GM21526 (cell line): ENCODE measurements around the gene RITA1.

Experiments used
- ATAC-seq: cut with Tn5 transposase; IDR thresholded peaks from one replicate; pipeline ENCODE4 v1.9.1; 2021; ENCODE audit warnings: moderate library complexity; ENCODE audit not compliant: unreplicated experiment, low FRiP score

The RITA1 gene

DNA sequence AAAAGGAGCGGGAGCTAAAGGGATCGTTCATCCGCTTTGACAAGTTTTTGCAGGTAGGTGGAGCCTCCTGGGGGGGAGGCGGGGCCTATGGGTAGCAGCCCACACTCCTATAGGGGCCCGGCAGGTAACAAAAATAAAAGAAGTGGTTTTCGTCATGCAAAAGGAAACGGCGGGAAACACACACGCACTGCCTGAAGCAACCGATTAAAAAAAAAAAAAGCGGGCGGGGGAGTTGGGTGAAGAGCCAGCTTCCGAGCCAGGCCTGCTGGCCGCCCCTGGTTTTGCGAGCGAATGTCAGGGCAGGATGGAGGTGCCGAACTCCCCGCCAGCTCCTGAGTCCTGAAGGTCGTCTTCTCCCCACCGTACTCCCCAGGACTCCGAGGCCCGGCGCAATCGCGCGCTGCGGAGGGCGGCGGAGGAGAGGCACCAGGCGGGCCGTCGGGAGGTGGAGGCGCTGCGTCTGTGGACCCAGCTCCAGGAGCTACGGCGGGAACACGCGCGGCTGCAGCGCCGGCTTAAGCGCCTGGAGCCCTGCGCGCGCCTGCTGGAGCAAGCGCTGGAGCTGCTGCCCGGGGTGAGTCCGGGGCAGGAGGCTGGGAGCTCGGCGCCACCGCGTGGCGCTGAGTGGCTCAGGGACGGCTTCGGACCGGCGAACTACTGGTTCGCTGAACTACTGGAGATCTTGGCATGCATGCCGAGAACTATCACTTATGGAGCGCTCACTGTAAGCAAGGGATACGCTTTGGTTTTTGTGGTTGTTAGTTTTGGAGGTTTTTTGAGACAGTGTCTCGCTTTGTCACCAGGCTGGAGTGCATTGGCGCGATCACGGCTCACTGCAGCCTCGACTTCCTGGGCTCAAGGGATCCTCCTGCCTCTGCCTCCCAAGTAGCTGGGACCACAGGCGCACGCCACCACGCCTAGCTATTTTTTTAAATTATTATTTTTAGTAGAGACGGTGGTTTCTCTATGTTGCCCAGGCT lies 32.4 kb upstream of the RITA1 start:
- ATAC-seq, result no peak

DNA sequence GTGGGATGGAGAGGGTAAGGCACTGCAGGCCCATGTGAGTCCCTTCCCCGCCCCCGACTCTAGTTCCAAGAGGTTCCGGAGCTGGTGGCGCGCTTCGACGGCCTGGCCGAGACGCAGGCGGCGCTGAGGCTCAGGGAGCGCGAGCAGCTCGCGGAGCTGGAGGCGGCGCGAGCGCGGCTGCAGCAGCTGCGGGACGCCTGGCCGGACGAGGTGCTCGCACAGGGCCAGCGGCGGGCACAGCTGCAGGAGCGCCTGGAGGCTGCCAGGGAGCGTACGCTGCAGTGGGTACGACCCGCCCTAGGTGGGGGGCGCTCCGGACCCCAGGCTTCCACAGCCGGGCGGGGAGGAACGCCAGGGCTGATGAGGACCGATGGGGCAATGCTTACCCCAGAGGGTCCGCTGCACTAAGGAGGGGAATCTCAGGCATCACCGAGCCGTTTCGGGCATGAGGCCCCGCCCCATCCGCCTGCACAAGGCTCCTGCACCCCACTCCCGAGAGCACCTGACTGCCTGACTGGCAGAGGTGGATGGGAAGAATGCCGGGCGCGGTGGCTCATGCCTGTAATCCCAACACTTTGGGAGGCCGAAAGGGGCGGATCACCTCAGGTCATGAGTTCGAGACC lies 31.1 kb upstream of the RITA1 start:
- no peak for ATAC-seq

DNA sequence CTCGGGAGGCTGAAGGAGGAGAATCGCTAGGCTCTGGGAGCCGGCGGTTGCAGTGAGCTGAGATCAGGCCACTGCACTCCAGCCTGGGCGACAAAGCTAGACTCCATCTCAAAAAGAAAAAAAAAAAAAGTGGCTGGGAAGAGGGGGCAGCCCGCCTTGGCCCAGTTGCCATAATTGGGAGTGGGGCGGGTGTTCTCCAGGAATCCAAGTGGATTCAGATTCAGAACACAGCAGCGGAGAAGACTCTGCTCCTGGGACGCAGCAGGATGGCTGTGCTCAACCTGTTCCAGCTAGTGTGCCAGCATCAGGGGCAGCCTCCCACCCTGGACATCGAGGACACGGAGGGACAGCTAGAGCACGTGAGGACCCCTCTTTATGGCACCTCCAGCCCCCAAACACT lies 30.5 kb upstream of the RITA1 start:
- ATAC-seq, result no peak

DNA sequence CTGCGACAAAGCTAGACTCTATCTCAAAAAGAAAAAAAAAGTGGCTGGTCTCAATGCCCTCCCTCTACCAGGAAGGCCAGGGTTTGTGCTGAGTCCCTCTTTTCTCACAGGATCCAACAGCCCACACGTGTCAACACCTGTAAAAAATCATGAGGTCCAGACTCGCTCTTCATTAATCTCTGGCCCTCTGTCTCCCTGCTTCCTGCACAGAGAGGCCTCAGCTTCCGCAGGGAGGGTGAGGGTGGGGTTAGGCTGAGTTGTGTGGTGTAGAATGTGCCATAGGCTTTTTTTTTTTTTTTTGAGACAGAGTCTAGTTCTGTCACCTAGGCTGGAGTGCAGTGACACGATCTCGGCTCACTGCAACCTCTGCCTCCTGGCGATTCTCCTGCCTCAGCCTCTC lies 29.9 kb upstream of the RITA1 start:
- no peak for ATAC-seq

DNA sequence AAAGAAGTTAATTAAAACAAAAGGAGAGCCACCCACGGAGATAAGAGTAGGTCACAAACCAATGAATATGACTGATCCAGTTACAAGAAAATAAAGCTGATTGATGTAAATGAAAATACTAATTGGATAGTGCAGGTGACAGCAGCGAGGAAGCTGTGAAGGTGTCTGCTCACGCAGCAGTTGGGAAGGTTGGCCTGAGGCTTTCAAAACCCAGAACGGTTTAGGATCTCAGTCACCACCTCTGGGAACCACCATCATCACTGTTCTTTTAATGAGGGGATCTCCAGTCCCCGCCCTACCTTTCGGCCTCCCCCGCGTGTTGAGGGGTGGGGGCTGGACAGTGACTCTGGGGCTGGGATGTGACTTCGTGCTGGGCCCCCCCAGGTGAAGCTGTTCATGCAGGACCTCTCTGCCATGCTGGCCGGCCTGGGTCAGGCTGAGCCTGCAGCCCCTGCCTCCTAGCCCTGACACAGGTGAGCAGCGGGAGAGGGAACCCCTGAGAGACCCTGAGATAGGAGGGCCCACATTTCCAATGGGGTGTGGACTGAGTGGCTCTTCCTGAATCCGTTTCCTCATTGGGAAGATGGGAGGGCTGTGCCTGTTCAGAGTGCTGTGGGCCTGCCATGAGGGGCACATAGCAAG lies 28.2 kb upstream of the RITA1 start:
- ATAC-seq, result no peak

DNA sequence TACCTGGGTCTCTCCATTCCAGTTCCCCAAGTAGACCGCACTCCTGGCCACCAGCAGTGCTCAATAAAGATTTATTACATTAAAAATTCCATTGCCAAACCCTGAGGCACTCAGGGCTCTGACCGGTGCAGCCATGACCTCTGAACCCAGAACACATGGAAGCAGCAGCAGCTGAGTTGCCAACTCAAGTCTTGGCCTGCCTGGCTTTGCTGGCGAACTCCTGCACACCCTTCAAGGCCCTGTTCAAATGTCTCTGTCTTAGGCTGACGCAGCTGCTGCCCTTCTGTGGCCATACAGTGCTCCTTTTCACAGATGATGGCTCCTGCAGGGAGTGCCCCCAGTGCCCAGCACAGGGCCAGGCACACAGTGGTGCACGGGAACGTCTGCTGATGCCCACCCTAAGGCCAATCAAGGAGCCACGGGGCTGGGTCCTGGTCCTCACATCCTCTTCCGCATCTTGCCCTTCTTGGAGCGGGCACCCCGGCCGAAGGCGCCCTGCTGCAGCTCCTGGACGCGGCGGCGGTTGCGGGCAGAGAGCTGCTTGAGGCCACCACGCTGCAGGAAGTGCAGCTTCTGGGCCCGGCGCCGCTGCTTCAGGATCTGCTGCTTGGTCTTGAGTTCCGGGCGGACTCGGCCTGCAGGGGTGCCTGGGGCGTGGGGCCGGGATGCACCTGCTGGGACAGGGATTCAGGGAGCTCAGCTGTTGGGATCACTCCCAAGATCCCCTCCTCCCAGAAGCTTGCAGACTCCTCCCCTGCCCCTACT lies 26.9 kb upstream of the RITA1 start:
- no peak for ATAC-seq

DNA sequence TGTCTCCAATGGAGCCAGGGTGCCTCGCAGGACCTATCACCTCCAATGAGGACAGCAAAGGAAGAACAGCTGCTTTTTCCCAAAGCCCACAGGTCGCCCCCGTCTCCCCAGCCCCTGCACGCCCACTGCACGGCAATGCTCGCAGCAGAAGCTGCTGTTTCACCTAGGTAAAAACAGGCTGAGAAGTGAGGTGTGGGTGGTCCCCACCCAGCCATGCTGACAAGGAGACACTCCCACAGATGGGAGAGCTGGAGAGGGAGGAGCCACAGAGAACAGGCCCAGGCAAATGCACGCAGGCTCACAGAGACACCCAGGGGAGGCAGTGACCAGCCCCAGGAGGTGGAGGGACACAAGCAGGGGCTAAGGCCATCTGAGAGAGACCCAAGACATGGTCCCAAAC lies 25.6 kb upstream of the RITA1 start:
- no peak for ATAC-seq

DNA sequence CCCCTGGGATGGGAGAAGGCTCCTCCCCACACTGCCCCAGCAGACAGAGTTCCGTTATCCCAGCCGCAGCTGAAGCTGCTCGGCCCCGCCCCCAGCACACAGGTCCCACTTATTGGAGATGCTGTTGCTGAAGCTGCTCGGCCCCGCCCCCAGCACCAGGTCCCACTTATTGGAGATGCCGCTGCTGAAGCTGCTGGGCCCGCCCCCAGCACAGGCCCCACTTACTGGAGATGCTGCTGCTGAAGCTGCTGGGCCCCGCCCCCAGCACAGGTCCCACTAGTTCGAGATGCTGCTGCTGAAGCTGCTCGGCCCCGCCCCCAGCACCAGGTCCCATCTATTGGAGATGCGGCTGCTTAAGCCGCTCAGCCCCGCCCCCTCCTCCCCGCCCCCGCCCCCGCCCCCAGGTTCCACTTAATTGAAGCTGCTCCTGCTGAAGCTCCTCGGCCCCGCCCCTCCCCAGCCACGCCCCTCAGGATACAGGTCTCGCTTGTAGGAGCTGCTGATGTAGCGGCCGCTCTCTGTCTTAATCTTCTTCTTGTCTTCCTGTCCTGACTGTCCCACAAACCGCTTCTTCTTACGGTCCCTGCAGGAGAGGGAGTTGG lies 24.0 kb upstream of the RITA1 start:
- no peak for ATAC-seq

DNA sequence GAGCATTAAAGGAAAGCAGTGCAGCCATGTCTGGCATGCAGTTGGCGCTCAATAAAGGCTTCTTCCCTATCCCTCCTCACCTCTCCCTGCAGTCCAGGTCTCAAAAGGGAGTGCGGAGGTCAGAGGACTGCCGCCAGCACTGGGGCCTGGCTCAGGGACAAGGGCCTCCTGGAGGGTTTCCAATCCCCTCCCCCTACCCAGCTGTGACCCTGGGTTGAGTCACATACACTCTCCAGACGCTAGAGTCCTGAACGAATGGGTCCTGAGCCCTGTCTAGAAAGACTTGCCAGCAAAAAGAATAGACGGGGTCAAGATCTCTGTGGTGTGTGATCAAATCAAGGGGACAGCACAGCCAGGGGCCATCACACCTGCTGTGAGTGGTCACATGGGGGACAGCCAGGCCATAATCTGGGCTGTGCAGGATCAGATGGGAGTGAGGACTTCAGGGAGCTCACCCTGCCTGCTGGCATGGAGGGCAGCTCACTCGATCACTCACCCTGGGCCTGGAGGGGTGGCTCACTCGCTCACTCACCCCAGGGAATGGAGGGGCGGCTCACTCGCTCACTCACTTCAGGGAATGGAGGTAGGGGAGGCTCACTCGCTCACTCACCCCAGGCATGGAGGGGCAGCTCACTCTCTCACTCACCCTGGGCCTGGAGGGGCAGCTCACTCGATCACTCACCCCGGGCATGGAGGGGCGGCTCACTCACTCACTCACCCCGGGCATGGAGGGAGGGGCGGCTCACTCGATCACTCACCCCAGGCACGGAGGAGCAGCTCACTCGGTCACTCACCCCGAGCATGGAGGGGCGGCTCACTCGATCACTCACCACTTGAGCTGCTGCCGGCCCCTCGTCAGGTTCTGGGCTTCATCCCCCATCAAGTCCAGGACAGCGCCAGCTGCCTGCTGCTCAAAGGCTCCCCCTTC lies 23.2 kb upstream of the RITA1 start:
- no peak for ATAC-seq

DNA sequence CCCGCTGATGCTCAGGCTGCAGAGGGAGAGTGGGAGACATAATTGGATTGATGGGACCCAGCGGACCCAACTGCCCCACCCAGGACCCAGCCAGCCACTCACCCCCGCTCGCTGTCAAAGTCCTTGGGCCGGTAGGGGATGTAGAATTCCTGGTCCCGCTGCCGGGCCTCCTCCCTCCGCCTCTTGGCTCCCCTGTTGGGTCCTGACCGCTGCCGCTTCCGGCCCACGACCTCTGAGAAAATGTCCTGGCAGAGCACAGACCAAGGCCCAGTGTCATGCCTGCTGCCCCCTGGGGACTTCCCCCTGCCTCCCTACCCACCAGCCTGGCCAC lies 22.5 kb upstream of the RITA1 start:
- no peak for ATAC-seq

DNA sequence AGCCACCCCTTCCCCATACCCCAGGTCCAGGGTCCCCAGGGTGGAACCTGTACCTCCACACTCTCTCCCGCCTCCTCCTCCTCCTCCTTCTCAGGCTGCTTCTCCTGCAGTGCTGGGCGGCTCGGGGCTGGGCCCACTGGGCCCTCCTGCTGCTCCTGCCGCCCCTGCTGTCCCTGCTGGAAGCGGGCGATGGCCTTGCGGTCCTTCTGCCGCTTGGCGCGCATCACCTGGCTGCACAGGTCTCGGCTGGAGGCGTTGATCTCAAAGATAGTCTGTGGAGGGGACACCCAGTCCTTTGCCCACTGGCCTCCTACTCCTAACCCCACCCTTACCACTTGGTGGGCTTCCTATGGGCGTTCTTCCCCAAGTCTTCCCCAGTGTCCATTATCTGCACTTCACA lies 21.5 kb upstream of the RITA1 start:
- ATAC-seq, result no peak

DNA sequence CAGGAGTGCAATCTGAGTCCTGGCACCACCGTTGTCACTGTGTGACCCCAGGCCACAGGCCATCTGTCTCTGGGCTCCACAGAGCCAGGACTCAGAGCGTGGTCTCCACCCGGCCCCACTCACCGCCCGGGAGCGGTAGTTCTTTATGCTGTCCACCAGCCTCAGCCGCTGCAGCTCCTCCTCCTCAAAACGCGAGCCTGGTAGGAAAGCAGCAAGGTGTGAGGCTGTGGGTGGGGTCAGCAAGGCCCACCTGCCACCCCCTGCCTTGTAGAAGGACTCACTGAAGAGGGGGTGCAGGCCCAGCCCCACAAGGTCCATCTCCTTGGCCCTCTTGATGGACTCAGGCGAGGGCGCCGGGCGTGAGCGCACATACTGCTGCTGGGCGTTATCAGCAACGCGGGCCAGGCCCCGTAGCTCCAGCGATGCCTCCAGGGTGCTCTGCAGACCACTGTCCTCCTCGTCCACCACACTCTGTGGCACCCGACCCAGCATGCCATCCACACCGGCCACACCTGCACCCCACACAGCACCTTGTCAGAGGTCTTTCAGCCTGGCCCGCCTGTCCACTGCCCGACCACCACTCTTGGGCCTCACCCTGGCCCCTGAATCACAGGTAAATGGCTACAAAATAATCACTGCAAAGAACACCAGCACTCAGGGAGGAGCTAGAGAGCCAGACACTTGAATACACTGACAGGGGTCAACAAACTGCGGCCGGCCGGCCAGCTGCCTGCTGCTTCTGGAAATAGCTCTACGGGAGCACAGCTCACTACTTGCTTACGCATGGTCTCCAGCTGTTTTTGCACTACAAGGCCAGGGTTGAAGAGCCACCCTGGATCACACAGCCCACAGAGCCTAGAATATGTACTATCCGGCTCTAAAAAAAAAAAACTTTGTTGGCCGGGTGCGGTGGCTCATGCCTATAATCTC lies 19.7 kb upstream of the RITA1 start:
- no peak for ATAC-seq

DNA sequence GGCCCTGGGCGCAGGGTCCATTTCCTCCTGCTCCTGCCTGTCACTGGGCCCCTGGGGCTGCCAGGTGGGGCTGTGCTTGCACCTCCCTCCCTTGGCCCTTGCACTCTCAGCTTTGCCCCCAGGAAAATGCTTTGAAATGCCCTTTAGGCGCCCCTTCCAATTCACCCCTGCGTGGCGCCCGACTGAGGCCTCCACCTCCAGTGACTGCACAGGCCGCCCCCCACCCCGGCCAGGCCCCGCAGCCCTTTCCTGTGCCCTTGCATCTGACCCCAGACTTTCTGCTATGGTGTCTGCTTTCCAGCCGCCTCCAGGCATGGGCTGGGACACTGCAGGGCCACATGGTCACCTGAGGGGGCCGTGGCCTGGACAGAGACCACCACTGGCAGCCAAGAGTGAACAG lies 17.7 kb upstream of the RITA1 start:
- ATAC-seq, result no peak

DNA sequence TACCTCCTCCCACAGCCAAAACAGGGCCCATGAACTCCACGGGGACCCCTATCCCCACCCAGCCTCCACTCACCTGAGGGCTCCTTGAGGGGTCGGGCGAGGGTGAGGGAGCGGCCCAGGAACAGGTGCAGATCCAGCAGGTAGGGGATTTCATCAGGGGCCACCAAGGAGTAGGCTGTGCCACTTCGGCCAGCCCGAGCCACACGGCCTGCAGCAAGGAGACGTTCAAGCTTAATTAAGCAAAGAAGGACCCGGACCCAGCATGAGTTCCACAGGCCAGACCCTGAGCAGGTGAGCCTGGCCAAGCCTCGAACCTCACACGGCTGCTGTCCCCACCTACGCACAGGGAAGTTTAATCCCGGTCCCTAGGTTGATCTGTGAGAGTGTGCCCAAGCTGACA lies 15.8 kb upstream of the RITA1 start:
- ATAC-seq, result no peak

DNA sequence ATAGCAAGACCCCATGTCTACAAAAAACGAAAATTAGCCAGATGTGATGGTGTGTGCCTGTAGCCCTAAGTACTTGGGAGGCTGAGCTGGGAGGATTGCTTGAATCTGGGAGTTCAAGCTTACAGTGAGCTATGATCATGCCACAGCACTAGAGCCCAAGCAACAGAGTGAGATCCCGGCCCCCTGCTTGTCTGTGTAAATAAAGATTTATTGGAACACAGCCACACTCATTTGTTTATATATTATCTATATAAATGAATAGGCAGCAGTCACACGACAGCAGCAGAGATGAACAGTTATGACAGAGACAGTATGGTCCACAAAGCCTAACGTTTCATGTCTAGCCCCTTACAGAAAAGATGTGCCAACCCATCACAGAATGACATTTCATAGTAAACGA lies 15.1 kb upstream of the RITA1 start:
- ATAC-seq, result no peak

DNA sequence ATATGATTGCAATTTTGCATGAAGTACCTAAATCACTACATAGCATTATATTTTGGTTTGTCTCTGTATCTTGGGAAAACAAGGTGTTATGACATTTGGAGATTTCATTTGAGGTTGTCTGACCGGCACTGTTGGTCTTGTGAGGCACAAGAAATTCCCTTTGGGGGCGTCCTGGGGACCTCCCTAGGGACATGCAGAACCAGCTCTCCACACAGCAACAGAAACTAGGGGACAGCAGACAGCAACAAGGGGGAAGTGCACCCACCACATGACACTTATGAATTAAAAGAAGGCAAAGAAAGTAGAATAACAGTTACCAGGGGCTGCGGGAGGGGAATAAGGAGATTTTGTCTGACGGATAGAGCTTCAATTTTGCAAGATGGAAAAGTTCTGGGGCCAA lies 14.6 kb upstream of the RITA1 start:
- no peak for ATAC-seq

DNA sequence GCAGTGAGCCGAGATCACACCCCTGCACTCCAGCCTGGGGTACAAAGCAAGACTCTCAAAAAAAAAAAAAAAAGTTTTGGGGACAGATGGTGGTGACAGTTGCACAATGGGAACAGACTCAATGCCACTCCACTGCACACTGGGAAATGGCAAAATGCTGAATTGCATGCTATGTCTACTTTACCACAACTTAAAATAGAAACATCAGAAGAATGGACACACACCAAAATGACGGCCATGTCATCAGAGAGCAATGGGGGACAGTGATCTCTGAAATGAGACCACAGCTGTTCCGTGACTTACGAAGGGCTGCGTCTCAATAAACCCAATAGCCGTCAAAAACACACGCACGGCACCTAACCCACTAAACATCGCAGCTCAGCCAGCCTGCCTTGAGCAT lies 14.0 kb upstream of the RITA1 start:
- no peak for ATAC-seq

DNA sequence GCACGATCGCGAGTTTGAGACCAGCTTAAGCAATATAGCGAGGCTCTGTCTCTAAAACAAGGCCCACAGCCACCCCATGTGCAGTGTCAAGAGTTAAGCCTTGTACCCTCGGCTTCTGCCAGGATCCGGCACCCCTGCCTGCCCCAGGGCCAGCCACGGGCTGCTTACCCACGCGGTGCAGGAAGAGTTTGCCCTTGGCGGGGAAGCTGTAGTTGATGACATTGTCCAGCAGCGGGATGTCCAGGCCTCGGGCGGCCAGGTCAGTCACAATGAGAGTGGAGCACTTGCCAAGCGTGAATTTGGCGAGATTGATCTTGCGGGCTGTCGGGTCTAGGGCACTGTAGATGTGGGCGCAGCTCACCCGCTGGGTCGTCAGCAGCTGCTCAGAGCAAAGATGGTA lies 13.3 kb upstream of the RITA1 start:
- ATAC-seq, result no peak
